K562 (cell line): ENCODE measurements around the gene SOCS2.
"Not testable (repeated sequence)": the region's sequence is repeated elsewhere in the genome, so short reads cannot be mapped to it uniquely, and the experiment has no call there.

Experiments used
- CTCF ChIP-seq, 3 experiments: IDR thresholded peaks in 2 of 3; conservative IDR thresholded peaks in 1 of 3; 2 replicates each; pipeline ENCODE4 v1.5.1; 2011 to 2012; ENCODE audit warnings: low read length in 3 of 3, mild to moderate bottlenecking in 3 of 3, control low read depth in 2 of 3, improper control_type of control experiment in 1 of 3, inconsistent platforms in 1 of 3, low read depth in 1 of 3, mixed read lengths in 1 of 3, moderate library complexity in 1 of 3; ENCODE audit not compliant: insufficient read depth in 2 of 3
- FOXM1 ChIP-seq, 2 experiments: fragments of 450-650 bp in 1 of 2; sonication (generic) in 1 of 2; formaldehyde crosslinking in 1 of 2; IDR thresholded peaks; 2 replicates each; pipeline versions ENCODE4 v1.6.1 to v1.9.0; 2017 to 2022; ENCODE audit warnings: low read depth in 2 of 2, mild to moderate bottlenecking in 2 of 2, missing genetic modification reagents in 1 of 2, moderate library complexity in 1 of 2
- HDAC6 ChIP-seq: IDR thresholded peaks from 2 replicates; pipeline ENCODE4 v1.6.1; 2012; ENCODE audit warnings: low read depth, mild to moderate bottlenecking, control low read depth, inconsistent platforms, low read length, moderate library complexity
- POLR2A ChIP-seq: fragments of 450-650 bp; conservative IDR thresholded peaks from 2 replicates; pipeline ENCODE4 v1.6.1; 2016
- TSHZ1 ChIP-seq: fragments of 250-450 bp; sonication (Bioruptor Pico); IDR thresholded peaks from 2 replicates; pipeline ENCODE4 v1.4.0; 2020; ENCODE audit warnings: mild to moderate bottlenecking, moderate library complexity
- U2AF1 ChIP-seq: fragments of 200-400 bp; formaldehyde crosslinking; optimal IDR thresholded peaks from 2 replicates; pipeline ENCODE3; 2017; ENCODE audit warnings: mild to moderate bottlenecking, low read depth, low read length, moderate library complexity
- ZNF174 ChIP-seq: fragments of 250-450 bp; sonication (Bioruptor Pico); IDR thresholded peaks from 2 replicates; pipeline ENCODE4 v1.4.0; 2020; ENCODE audit warnings: mild to moderate bottlenecking

GRCh38 chr12:93557879-93558278 lies 14.6 kb upstream of the SOCS2 start:
- TF ChIP-seq TSHZ1; U2AF1; ZNF174 (CRISPR knock-in tag); HDAC6; FOXM1 (IDR thresholded peaks at IDR 0.05; ENCODE audit: low read depth); FOXM1 (CRISPR knock-in tag; IDR thresholded peaks at IDR 0.05; ENCODE audit: low read depth); POLR2A; CTCF (IDR thresholded peaks at IDR 0.05 in 2 of 3, conservative IDR thresholded peaks at IDR 0.05 in 1 of 3; ENCODE audit: insufficient read depth in 2 of 3, low read depth in 1 of 3, low read length in 3 of 3): not testable (repeated sequence)
